GM23338 (cell line): Measurements from ENCODE around the gene HPF1. TPM values are rescaled to one million over a fixed set of nuclear protein-coding genes. Genes with fewer than 3 reads are reported as not detected.

ENCODE experiments used
- ATAC-seq: fragments of 200-7000 bp; cut with Tn5 transposase; 3 replicates; pipeline ENCODE4 v1.9.1; 2020
- DNase-seq: peaks from one replicate; pipeline ENCODE4 v3.0.0-alpha.2; 2015; ENCODE audit warnings: low spot score
- H2AFZ ChIP-seq: fragments of 200-600 bp; sonication (generic); 2 replicates; pipeline ENCODE4 v1.8.0; 2016; ENCODE audit warnings: antibody characterized with exemption, mild to moderate bottlenecking, moderate library complexity
- H3F3A ChIP-seq: fragments of 200-600 bp; sonication (generic); replicated peaks from 2 replicates; pipeline ENCODE4 v1.8.0; 2017; ENCODE audit warnings: antibody characterized with exemption, mixed run types, low read depth
- H3K27ac ChIP-seq: fragments of 200-600 bp; sonication (generic); 2 replicates; pipeline ENCODE4 v1.6.1; 2016; ENCODE audit warnings: low read depth
- H3K27me3 ChIP-seq: fragments of 200-600 bp; sonication (generic); 2 replicates; pipeline ENCODE4 v1.8.0; 2016; ENCODE audit warnings: mild to moderate bottlenecking, mixed run types, moderate library complexity; ENCODE audit not compliant: insufficient read depth
- H3K36me3 ChIP-seq: fragments of 200-600 bp; sonication (generic); 2 replicates; pipeline ENCODE4 v1.8.0; 2016; ENCODE audit warnings: mild to moderate bottlenecking; ENCODE audit not compliant: insufficient read depth
- H3K4me1 ChIP-seq: fragments of 200-600 bp; sonication (generic); 2 replicates; pipeline ENCODE4 v1.8.0; 2016; ENCODE audit warnings: mild to moderate bottlenecking, moderate library complexity; ENCODE audit not compliant: insufficient read depth
- H3K4me2 ChIP-seq: fragments of 200-600 bp; sonication (generic); 2 replicates; pipeline ENCODE4 v1.7.1; 2017; ENCODE audit warnings: mixed run types
- H3K4me3 ChIP-seq: fragments of 200-600 bp; sonication (generic); 2 replicates; pipeline ENCODE4 v1.6.1; 2016; ENCODE audit warnings: mixed run types
- H3K79me2 ChIP-seq: fragments of 200-600 bp; sonication (generic); replicated peaks from 2 replicates; pipeline ENCODE4 v1.8.0; 2017; ENCODE audit warnings: mild to moderate bottlenecking; ENCODE audit not compliant: insufficient read depth
- H3K9me2 ChIP-seq: fragments of 200-600 bp; sonication (generic); 2 replicates; pipeline ENCODE4 v1.8.0; 2017; ENCODE audit not compliant: insufficient read depth
- H4K20me1 ChIP-seq: fragments of 200-600 bp; sonication (generic); replicated peaks from 2 replicates; pipeline ENCODE4 v1.8.0; 2017; ENCODE audit warnings: mild to moderate bottlenecking; ENCODE audit not compliant: insufficient read depth
- H3K27ac Mint-ChIP-seq: 2 replicates; pipeline ENCODE4 v1.8.0; 2020; ENCODE audit warnings: inconsistent platforms, mild to moderate bottlenecking, moderate library complexity, mixed read lengths
- H3K27me3 Mint-ChIP-seq: 3 replicates; pipeline ENCODE4 v1.8.0; 2022; ENCODE audit warnings: low read depth, mild to moderate bottlenecking, moderate library complexity, mixed read lengths, inconsistent platforms; ENCODE audit not compliant: insufficient read depth, poor library complexity
- H3K36me3 Mint-ChIP-seq: 3 replicates; pipeline ENCODE4 v1.8.0; 2021; ENCODE audit warnings: low read depth, mild to moderate bottlenecking, inconsistent platforms, moderate library complexity, mixed read lengths
- H3K4me1 Mint-ChIP-seq: 3 replicates; pipeline ENCODE4 v1.8.0; 2020; ENCODE audit warnings: mild to moderate bottlenecking, inconsistent platforms, mixed read lengths
- H3K4me3 Mint-ChIP-seq: 3 replicates; pipeline ENCODE4 v1.8.0; 2021; ENCODE audit warnings: moderate library complexity, mild to moderate bottlenecking, inconsistent platforms, mixed read lengths
- H3K9me3 Mint-ChIP-seq: 3 replicates; pipeline ENCODE4 v1.8.0; 2020; ENCODE audit warnings: moderate library complexity, mild to moderate bottlenecking, inconsistent platforms, mixed read lengths
- CREB1 ChIP-seq: fragments of 250-450 bp; sonication (Bioruptor Pico); IDR thresholded peaks from 2 replicates; pipeline ENCODE4 v1.5.0; 2020; ENCODE audit warnings: low read depth, mild to moderate bottlenecking, moderate library complexity
- EZH2 ChIP-seq: fragments of 200-600 bp; sonication (generic); IDR thresholded peaks from one replicate; pipeline ENCODE4 v1.8.0; 2017; ENCODE audit warnings: antibody characterized with exemption, mild to moderate bottlenecking, low read depth; ENCODE audit not compliant: unreplicated experiment
- JUNB ChIP-seq: IDR thresholded peaks from one replicate; pipeline ENCODE4 v1.6.1; 2016; ENCODE audit warnings: antibody characterized with exemption; ENCODE audit not compliant: unreplicated experiment
- NANOG ChIP-seq: IDR thresholded peaks from 2 replicates; pipeline ENCODE4 v1.6.1; 2016; ENCODE audit warnings: antibody characterized with exemption, borderline replicate concordance
- ZNF114 ChIP-seq: fragments of 250-450 bp; sonication (Bioruptor Pico); IDR thresholded peaks from 2 replicates; pipeline ENCODE4 v1.5.0; 2020; ENCODE audit warnings: mild to moderate bottlenecking, moderate library complexity
- ZNF331 ChIP-seq: fragments of 250-450 bp; sonication (Bioruptor Pico); IDR thresholded peaks from 2 replicates; pipeline ENCODE4 v1.5.0; 2020; ENCODE audit warnings: low read depth, mild to moderate bottlenecking, moderate library complexity
- polyA plus RNA-seq: library from polyadenylated mRNA; unstranded; fragments of >200 nt; fragmentation: Nextera tagmentation; extraction: Ambion mirVana; gene quantifications from 2 replicates; pipeline ENCODE4 v1.2.1, GENCODE V29; 2016
- total RNA-seq: library from RNA; depleted of rRNA; stranded (reverse); fragments of >200 nt; shearing (Covaris generic); gene quantifications from 2 replicates; pipeline ENCODE4 v1.2.3, GENCODE V29; 2014
- TF ChIP-seq, protein P1 (sequence below): IDR thresholded peaks from one replicate; pipeline ENCODE4 v1.6.1; 2018; ENCODE audit warnings: antibody characterized with exemption; ENCODE audit not compliant: unreplicated experiment
- TF ChIP-seq, protein P2 (sequence below), 2 experiments: fragments of 200-600 bp in 1 of 2; sonication (generic) in 1 of 2; conservative IDR thresholded peaks; 2 replicates each; pipeline versions ENCODE4 v1.5.1 to v1.6.1; 2016 to 2017; ENCODE audit warnings: antibody characterized with exemption in 2 of 2, low read depth in 2 of 2, mild to moderate bottlenecking in 2 of 2, moderate library complexity in 1 of 2
- TF ChIP-seq, protein P3 (sequence below): IDR thresholded peaks from 2 replicates; pipeline ENCODE4 v1.6.1; 2016; ENCODE audit warnings: antibody characterized with exemption
- TF ChIP-seq, protein P4 (sequence below): fragments of 250-450 bp; sonication (Bioruptor Pico); IDR thresholded peaks from 2 replicates; pipeline ENCODE4 v1.5.0; 2020; ENCODE audit warnings: mild to moderate bottlenecking, moderate library complexity

Gene HPF1
- total and polyA plus RNA-seq, 2 experiments from 2014 or later = 57.6 to 128 TPM

DNA sequence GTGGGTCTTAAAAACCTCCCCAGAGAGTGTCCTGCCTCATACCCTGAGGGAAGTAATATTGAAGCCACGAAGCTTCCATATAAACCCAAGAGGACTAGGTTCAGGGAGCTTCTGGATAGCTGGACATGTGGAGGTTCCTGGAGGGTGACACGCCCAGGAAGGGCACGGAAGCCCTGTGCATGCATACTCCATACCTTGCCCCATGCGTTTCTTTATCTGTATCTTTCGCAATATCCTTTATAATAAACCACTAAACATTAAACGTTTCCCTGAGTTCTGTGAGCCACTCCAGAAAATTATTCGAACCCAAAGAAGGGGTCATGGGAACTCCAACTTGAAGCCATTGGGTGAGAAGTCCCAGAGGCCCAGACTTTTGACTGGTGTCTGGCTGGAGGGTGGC lies 45.7 kb upstream of the HPF1 start (continued):
- TF ChIP-seq ZNF114 (CRISPR knock-in tag) = no peak
- TF ChIP-seq, protein P1, sequence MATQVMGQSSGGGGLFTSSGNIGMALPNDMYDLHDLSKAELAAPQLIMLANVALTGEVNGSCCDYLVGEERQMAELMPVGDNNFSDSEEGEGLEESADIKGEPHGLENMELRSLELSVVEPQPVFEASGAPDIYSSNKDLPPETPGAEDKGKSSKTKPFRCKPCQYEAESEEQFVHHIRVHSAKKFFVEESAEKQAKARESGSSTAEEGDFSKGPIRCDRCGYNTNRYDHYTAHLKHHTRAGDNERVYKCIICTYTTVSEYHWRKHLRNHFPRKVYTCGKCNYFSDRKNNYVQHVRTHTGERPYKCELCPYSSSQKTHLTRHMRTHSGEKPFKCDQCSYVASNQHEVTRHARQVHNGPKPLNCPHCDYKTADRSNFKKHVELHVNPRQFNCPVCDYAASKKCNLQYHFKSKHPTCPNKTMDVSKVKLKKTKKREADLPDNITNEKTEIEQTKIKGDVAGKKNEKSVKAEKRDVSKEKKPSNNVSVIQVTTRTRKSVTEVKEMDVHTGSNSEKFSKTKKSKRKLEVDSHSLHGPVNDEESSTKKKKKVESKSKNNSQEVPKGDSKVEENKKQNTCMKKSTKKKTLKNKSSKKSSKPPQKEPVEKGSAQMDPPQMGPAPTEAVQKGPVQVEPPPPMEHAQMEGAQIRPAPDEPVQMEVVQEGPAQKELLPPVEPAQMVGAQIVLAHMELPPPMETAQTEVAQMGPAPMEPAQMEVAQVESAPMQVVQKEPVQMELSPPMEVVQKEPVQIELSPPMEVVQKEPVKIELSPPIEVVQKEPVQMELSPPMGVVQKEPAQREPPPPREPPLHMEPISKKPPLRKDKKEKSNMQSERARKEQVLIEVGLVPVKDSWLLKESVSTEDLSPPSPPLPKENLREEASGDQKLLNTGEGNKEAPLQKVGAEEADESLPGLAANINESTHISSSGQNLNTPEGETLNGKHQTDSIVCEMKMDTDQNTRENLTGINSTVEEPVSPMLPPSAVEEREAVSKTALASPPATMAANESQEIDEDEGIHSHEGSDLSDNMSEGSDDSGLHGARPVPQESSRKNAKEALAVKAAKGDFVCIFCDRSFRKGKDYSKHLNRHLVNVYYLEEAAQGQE = no peak
- TF ChIP-seq, protein P2, sequence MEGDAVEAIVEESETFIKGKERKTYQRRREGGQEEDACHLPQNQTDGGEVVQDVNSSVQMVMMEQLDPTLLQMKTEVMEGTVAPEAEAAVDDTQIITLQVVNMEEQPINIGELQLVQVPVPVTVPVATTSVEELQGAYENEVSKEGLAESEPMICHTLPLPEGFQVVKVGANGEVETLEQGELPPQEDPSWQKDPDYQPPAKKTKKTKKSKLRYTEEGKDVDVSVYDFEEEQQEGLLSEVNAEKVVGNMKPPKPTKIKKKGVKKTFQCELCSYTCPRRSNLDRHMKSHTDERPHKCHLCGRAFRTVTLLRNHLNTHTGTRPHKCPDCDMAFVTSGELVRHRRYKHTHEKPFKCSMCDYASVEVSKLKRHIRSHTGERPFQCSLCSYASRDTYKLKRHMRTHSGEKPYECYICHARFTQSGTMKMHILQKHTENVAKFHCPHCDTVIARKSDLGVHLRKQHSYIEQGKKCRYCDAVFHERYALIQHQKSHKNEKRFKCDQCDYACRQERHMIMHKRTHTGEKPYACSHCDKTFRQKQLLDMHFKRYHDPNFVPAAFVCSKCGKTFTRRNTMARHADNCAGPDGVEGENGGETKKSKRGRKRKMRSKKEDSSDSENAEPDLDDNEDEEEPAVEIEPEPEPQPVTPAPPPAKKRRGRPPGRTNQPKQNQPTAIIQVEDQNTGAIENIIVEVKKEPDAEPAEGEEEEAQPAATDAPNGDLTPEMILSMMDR (conservative IDR thresholded peaks at IDR 0.05; ENCODE audit: low read depth in 2 of 2) = no peak
- TF ChIP-seq NANOG = no peak

DNA sequence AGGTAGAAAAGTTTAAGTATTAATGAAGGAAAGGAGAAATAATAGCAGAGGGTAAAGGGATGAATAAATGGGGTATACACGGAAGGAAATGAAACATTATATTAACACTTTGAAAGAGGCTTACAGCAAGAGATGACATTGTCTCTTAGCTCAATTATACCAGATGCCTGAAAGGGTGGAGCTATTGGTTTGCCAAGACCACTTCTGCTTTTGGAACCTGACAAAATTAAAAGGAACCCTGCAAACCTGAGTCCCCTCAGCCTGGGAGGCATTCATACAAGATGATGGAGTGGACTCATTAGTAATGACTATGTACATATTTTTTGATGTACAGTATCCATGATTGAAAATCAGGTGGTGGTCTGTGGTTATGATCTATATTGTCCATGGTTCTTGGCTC lies 45.1 kb upstream of the HPF1 start:
- Mint-ChIP-seq H3K9me3 (peaks cover 14% of the 10 kb centered on the region; the same call in 1 of the 3 replicates), H3K27me3 (no peaks in the 10 kb centered on the region), H3K27ac (no peak overlapping the region), H3K36me3 (no peaks in the 10 kb centered on the region; the same call in 2 of the 3 replicates), H3K4me3 (no peak overlapping the region), H3K4me1 (no peaks in the 10 kb centered on the region; the same call in 2 of the 3 replicates)
- Histone ChIP-seq H3K27ac (no peak overlapping the region), H4K20me1 (no peaks in the 10 kb centered on the region), H3K4me1 (no peaks in the 10 kb centered on the region), H2AFZ (no peak overlapping the region), H3K79me2 (no peaks in the 10 kb centered on the region), H3K9me2 (no peaks in the 10 kb centered on the region; the same call in 1 of the 2 replicates), H3K27me3 (no peaks in the 10 kb centered on the region), H3K4me2 (no peak overlapping the region), H3F3A (no peaks in the 10 kb centered on the region), H3K4me3 (no peak overlapping the region), H3K36me3 (0 out of 2 replicates have a peak, but pooled peaks cover 4% of the 10 kb centered on the region)
- TF ChIP-seq, protein P2 (conservative IDR thresholded peaks at IDR 0.05; ENCODE audit: low read depth in 2 of 2) = no peak
- no peak for TF ChIP-seq JUNB
- no peak for TF ChIP-seq ZNF331 (CRISPR knock-in tag)
- TF ChIP-seq, protein P3, sequence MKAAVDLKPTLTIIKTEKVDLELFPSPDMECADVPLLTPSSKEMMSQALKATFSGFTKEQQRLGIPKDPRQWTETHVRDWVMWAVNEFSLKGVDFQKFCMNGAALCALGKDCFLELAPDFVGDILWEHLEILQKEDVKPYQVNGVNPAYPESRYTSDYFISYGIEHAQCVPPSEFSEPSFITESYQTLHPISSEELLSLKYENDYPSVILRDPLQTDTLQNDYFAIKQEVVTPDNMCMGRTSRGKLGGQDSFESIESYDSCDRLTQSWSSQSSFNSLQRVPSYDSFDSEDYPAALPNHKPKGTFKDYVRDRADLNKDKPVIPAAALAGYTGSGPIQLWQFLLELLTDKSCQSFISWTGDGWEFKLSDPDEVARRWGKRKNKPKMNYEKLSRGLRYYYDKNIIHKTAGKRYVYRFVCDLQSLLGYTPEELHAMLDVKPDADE = no peak
- TF ChIP-seq EZH2 = no peak
- no peak for TF ChIP-seq CREB1 (CRISPR knock-in tag)
- no peak for TF ChIP-seq NANOG
- TF ChIP-seq, protein P4, sequence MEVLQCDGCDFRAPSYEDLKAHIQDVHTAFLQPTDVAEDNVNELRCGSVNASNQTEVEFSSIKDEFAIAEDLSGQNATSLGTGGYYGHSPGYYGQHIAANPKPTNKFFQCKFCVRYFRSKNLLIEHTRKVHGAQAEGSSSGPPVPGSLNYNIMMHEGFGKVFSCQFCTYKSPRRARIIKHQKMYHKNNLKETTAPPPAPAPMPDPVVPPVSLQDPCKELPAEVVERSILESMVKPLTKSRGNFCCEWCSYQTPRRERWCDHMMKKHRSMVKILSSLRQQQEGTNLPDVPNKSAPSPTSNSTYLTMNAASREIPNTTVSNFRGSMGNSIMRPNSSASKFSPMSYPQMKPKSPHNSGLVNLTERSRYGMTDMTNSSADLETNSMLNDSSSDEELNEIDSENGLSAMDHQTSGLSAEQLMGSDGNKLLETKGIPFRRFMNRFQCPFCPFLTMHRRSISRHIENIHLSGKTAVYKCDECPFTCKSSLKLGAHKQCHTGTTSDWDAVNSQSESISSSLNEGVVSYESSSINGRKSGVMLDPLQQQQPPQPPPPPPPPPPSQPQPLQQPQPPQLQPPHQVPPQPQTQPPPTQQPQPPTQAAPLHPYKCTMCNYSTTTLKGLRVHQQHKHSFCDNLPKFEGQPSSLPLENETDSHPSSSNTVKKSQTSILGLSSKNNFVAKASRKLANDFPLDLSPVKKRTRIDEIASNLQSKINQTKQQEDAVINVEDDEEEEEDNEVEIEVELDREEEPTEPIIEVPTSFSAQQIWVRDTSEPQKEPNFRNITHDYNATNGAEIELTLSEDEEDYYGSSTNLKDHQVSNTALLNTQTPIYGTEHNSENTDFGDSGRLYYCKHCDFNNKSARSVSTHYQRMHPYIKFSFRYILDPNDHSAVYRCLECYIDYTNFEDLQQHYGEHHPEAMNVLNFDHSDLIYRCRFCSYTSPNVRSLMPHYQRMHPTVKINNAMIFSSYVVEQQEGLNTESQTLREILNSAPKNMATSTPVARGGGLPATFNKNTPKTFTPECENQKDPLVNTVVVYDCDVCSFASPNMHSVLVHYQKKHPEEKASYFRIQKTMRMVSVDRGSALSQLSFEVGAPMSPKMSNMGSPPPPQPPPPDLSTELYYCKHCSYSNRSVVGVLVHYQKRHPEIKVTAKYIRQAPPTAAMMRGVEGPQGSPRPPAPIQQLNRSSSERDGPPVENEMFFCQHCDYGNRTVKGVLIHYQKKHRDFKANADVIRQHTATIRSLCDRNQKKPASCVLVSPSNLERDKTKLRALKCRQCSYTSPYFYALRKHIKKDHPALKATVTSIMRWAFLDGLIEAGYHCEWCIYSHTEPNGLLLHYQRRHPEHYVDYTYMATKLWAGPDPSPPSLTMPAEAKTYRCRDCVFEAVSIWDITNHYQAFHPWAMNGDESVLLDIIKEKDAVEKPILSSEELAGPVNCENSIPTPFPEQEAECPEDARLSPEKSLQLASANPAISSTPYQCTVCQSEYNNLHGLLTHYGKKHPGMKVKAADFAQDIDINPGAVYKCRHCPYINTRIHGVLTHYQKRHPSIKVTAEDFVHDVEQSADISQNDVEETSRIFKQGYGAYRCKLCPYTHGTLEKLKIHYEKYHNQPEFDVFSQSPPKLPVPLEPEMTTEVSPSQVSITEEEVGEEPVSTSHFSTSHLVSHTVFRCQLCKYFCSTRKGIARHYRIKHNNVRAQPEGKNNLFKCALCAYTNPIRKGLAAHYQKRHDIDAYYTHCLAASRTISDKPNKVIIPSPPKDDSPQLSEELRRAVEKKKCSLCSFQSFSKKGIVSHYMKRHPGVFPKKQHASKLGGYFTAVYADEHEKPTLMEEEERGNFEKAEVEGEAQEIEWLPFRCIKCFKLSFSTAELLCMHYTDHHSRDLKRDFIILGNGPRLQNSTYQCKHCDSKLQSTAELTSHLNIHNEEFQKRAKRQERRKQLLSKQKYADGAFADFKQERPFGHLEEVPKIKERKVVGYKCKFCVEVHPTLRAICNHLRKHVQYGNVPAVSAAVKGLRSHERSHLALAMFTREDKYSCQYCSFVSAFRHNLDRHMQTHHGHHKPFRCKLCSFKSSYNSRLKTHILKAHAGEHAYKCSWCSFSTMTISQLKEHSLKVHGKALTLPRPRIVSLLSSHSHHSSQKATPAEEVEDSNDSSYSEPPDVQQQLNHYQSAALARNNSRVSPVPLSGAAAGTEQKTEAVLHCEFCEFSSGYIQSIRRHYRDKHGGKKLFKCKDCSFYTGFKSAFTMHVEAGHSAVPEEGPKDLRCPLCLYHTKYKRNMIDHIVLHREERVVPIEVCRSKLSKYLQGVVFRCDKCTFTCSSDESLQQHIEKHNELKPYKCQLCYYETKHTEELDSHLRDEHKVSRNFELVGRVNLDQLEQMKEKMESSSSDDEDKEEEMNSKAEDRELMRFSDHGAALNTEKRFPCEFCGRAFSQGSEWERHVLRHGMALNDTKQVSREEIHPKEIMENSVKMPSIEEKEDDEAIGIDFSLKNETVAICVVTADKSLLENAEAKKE (CRISPR knock-in tag) = no peak
- DNase-seq (no peak), ATAC-seq (no peak)
